BLaER1 (cell line): ENCODE results near the gene SETD3.

Experiments used
- H3K27ac ChIP-seq: shearing (Covaris generic); formaldehyde crosslinking; 2 replicates; pipeline ENCODE4 v1.8.1; 2022
- H3K27me3 ChIP-seq: shearing (Covaris generic); formaldehyde crosslinking; 2 replicates; pipeline ENCODE4 v1.8.1; 2022
- H3K36me3 ChIP-seq: shearing (Covaris generic); formaldehyde crosslinking; 2 replicates; pipeline ENCODE4 v1.8.1; 2022
- H3K4me1 ChIP-seq: shearing (Covaris generic); formaldehyde crosslinking; 2 replicates; pipeline ENCODE4 v1.8.1; 2022
- H3K4me2 ChIP-seq: shearing (Covaris generic); formaldehyde crosslinking; 2 replicates; pipeline ENCODE4 v1.8.1; 2022
- H3K4me3 ChIP-seq: shearing (Covaris generic); formaldehyde crosslinking; 2 replicates; pipeline ENCODE4 v1.8.1; 2022
- H3K9ac ChIP-seq: shearing (Covaris generic); formaldehyde crosslinking; 2 replicates; pipeline ENCODE4 v1.8.1; 2022
- H3K9me3 ChIP-seq: shearing (Covaris generic); formaldehyde crosslinking; 2 replicates; pipeline ENCODE4 v1.8.1; 2022
- H4K20me1 ChIP-seq: shearing (Covaris generic); formaldehyde crosslinking; 2 replicates; pipeline ENCODE4 v1.8.1; 2022
- Cebpa-rat ChIP-seq: shearing (Covaris generic); IDR thresholded peaks from 2 replicates; pipeline ENCODE4 v1.8.1; 2022

The SETD3 gene

GRCh38 chr14:99462210-99462609 lies 18.4 kb downstream of the SETD3 start:
- no peak overlapping the region for H3K9ac ChIP-seq
- no peak overlapping the region for H3K27ac ChIP-seq
- H4K20me1 ChIP-seq: peaks cover 86% of the 10 kb centered on the region

GRCh38 chr14:99461411-99462085 lies 19.1 kb downstream of the SETD3 start:
- no peak for TF ChIP-seq Cebpa-rat
- H3K36me3 ChIP-seq: peaks cover 94% of the 10 kb centered on the region
- no peak overlapping the region for H3K27ac ChIP-seq
- no peak overlapping the region for H3K4me3 ChIP-seq
- peaks cover 4% of the 10 kb centered on the region for H3K4me1 ChIP-seq
- H3K9ac ChIP-seq: no peak overlapping the region
- no peaks in the 10 kb centered on the region for H3K9me3 ChIP-seq
- peaks cover 80% of the 10 kb centered on the region for H4K20me1 ChIP-seq
- no peak overlapping the region for H3K4me2 ChIP-seq
- H3K27me3 ChIP-seq: no peaks in the 10 kb centered on the region

More at GRCh38 chr14:99462210-99462609, 18.4 kb downstream of the SETD3 start:
- no peaks in the 10 kb centered on the region for H3K9me3 ChIP-seq
- peaks cover 91% of the 10 kb centered on the region for H3K36me3 ChIP-seq
- TF ChIP-seq Cebpa-rat: no peak
- no peak overlapping the region for H3K4me3 ChIP-seq
- H3K4me1 ChIP-seq: peaks cover 10% of the 10 kb centered on the region
- H3K27me3 ChIP-seq: no peaks in the 10 kb centered on the region
- H3K4me2 ChIP-seq: no peak overlapping the region

- no peak overlapping the region for H3K9ac ChIP-seq
- no peak overlapping the region for H3K4me3 ChIP-seq
- H4K20me1 ChIP-seq: peaks cover 73% of the 10 kb centered on the region
- H3K36me3 ChIP-seq: peaks cover 93% of the 10 kb centered on the region
- no peaks in the 10 kb centered on the region for H3K27me3 ChIP-seq
- no peaks in the 10 kb centered on the region for H3K4me1 ChIP-seq
- no peak overlapping the region for H3K27ac ChIP-seq
- H3K4me2 ChIP-seq: no peak overlapping the region
- H3K9me3 ChIP-seq: no peaks in the 10 kb centered on the region
- TF ChIP-seq Cebpa-rat: no peak
Measured at GRCh38 chr14:99460793-99461192, 19.9 kb downstream of the SETD3 start.

- no peaks in the 10 kb centered on the region for H3K9me3 ChIP-seq
- H3K36me3 ChIP-seq: peaks cover 94% of the 10 kb centered on the region
- no peak overlapping the region for H3K4me3 ChIP-seq
- no peaks in the 10 kb centered on the region for H3K27me3 ChIP-seq
- no peak overlapping the region for H3K27ac ChIP-seq
- H3K4me1 ChIP-seq: no peaks in the 10 kb centered on the region
- peaks cover 73% of the 10 kb centered on the region for H4K20me1 ChIP-seq
- H3K4me2 ChIP-seq: no peak overlapping the region
- no peak for TF ChIP-seq Cebpa-rat
- H3K9ac ChIP-seq: no peak overlapping the region
Measured at GRCh38 chr14:99459481-99460100, 21.1 kb downstream of the SETD3 start.

GRCh38 chr14:99454246-99454645 lies 26.4 kb downstream of the SETD3 start:
- Histone ChIP-seq H3K9ac (no peak overlapping the region), H3K27ac (no peak overlapping the region), H3K4me3 (no peak overlapping the region), H3K9me3 (no peaks in the 10 kb centered on the region), H3K27me3 (no peaks in the 10 kb centered on the region), H3K4me2 (no peak overlapping the region), H3K36me3 (peaks cover 94% of the 10 kb centered on the region), H4K20me1 (peaks cover 68% of the 10 kb centered on the region), H3K4me1 (peaks cover 10% of the 10 kb centered on the region)
- TF ChIP-seq Cebpa-rat: no peak

- H3K36me3 ChIP-seq: peaks cover 95% of the 10 kb centered on the region
Measured at GRCh38 chr14:99452968-99453367, 27.7 kb downstream of the SETD3 start.

GRCh38 chr14:99451234-99451633 lies 29.4 kb downstream of the SETD3 start:
- Histone ChIP-seq H3K4me2 (no peak overlapping the region), H3K9me3 (no peaks in the 10 kb centered on the region), H3K27me3 (no peaks in the 10 kb centered on the region), H3K4me3 (no peak overlapping the region), H3K27ac (no peak overlapping the region), H4K20me1 (peaks cover 63% of the 10 kb centered on the region), H3K36me3 (peaks cover 97% of the 10 kb centered on the region), H3K9ac (no peak overlapping the region), H3K4me1 (peaks cover 10% of the 10 kb centered on the region)
- no peak for TF ChIP-seq Cebpa-rat

More at GRCh38 chr14:99452968-99453367, 27.7 kb downstream of the SETD3 start:
- no peak overlapping the region for H3K9ac ChIP-seq
- peaks cover 58% of the 10 kb centered on the region for H4K20me1 ChIP-seq
- H3K4me3 ChIP-seq: no peak overlapping the region
- no peaks in the 10 kb centered on the region for H3K9me3 ChIP-seq
- no peak overlapping the region for H3K27ac ChIP-seq
- no peaks in the 10 kb centered on the region for H3K27me3 ChIP-seq
- H3K4me2 ChIP-seq: no peak overlapping the region
- H3K4me1 ChIP-seq: peaks cover 10% of the 10 kb centered on the region
- no peak for TF ChIP-seq Cebpa-rat

GRCh38 chr14:99450266-99450665 lies 30.4 kb downstream of the SETD3 start:
- Histone ChIP-seq H3K4me3 (no peak overlapping the region), H3K9ac (no peak overlapping the region), H3K27ac (no peak overlapping the region), H4K20me1 (peaks cover 60% of the 10 kb centered on the region), H3K4me1 (peaks cover 10% of the 10 kb centered on the region), H3K4me2 (no peak overlapping the region), H3K36me3 (peaks cover 98% of the 10 kb centered on the region), H3K9me3 (no peaks in the 10 kb centered on the region), H3K27me3 (no peaks in the 10 kb centered on the region)
- no peak for TF ChIP-seq Cebpa-rat

GRCh38 chr14:99447739-99448138 lies 32.9 kb downstream of the SETD3 start:
- H3K9ac ChIP-seq: no peak overlapping the region
- no peaks in the 10 kb centered on the region for H3K9me3 ChIP-seq
- TF ChIP-seq Cebpa-rat: no peak
- H3K4me1 ChIP-seq: peaks cover 8% of the 10 kb centered on the region
- H3K36me3 ChIP-seq: peaks cover 97% of the 10 kb centered on the region
- no peak overlapping the region for H3K4me2 ChIP-seq
- H3K27ac ChIP-seq: no peak overlapping the region
- no peak overlapping the region for H3K4me3 ChIP-seq
- H3K27me3 ChIP-seq: no peaks in the 10 kb centered on the region
- peaks cover 63% of the 10 kb centered on the region for H4K20me1 ChIP-seq

GRCh38 chr14:99445931-99446330 lies 34.7 kb downstream of the SETD3 start:
- Histone ChIP-seq H3K9me3 (no peaks in the 10 kb centered on the region), H3K27me3 (no peaks in the 10 kb centered on the region), H3K36me3 (peaks cover 97% of the 10 kb centered on the region), H3K27ac (no peak overlapping the region), H3K4me1 (no peaks in the 10 kb centered on the region), H4K20me1 (peaks cover 62% of the 10 kb centered on the region), H3K4me2 (no peak overlapping the region), H3K9ac (no peak overlapping the region), H3K4me3 (no peak overlapping the region)
- no peak for TF ChIP-seq Cebpa-rat
